ENCODE measurements around the gene CLEC2L. TPM values are rescaled to one million over a fixed set of nuclear protein-coding genes. Genes with fewer than 3 reads are reported as not detected.

CLEC2L gene
- under 1 TPM in 1 of 3 donors, not detected in 2; 0.22 TPM for polyA plus RNA-seq

DNA sequence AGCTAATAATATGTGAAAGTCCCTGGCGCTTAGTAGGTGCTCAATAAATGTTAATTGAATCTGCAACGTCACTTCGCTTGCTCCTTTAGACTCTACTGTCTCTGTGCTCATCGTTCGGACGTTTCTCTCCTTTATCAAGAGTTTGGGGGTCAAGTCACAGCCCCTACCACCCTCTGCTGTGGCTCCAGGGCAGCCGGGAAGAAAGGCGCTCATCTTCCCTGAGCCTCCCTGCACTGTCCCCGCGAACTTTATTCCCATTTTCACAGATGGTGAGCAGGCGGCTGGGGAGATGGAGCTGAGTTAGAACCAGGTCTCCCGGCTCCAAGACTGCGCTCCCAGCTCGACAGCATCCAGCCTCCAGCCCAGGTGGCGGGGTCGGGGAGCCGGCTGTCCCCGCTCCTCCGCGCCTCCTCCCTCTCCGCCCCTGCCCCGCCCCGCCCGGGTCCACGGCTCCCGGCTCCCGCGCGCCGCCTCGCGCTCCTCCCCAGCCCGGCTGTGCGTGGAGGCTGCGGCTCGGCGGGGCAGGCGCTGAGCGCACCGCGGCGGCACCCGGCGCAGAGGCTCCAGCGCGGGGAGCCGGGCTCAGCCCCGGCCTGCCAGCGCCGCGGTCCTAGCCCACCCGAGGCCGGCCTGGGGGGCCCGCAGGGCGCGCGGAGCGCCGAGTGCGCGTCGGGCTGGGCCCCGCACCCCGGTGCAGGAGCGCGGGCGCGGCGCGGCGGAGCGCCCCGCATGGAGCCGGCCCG, at the start of gene CLEC2L:
Gene CLEC2L, plus strand, starts transcription at position 487 of the 743 bp plus-strand sequence. Its CDS starts 243 bp downstream, at position 730.
- WGBS, 3 donors = 2 to 3% (median 2%) methylated on average over 52 to 73 of the region's 75 CpGs
- no peak within 1 kb of the TSS for H3K27ac ChIP-seq (ENCODE audit: low read depth, low read length)

DNA sequence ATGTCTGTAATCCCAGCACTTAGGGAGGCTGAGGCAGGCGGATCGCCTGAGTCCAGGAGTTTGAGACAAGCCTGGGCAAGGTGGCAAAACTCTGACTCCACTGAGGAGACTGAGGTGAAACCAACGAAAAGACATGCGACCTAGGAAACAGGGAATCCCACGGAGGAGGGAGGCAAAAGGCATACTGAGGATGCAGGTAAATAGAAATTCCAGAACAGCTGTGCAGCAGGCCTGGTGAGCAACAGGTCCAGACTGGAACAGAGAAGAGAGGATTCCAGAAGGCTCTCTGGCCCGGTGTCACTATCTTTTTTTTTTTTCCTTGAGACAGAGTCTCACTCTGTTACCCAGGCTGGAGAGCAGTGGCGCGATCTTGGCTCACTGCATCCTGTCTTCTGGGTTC, 47.3 kb upstream of the CLEC2L start:
- 92 to 97% (median 96%) methylated on average over 8 of the region's 8 CpGs for WGBS, 3 donors
- no peak overlapping the region for H3K27ac ChIP-seq (ENCODE audit: low read depth, low read length)

- 87 to 93% (median 88%) methylated on average over 6 of the region's 6 CpGs for WGBS, 3 donors
- H3K27ac ChIP-seq (ENCODE audit: low read depth, low read length) = no peak overlapping the region
These were observed 46.6 kb upstream of the CLEC2L start for GRCh38 chr7:139476891-139477290.

- 61 to 67% (median 67%) methylated on average over 4 of the region's 4 CpGs for WGBS, 3 donors
These were observed 43.9 kb upstream of the CLEC2L start for GRCh38 chr7:139479620-139480019.

DNA sequence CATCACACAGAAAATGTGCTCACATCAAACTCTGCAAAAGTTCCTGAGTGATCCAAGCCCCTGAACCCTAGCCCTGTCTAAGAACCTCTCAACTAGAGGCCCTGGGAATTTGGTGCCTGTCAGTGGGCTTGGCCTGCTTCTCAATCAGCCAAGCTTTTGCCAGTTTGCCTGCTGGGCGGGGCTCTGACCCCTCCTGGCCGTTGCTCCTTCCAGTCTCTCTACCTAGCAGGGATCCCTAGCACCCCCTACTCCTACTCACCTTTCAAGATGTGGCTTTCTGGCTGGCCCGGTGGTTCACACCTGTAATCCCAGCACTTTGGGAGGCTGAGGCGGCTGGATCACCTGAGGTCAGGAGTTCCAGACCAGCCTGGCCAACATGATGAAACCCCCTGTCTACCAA, 42.1 kb upstream of the CLEC2L start:
- no peak overlapping the region for H3K27ac ChIP-seq (ENCODE audit: low read depth, low read length)
- 74 to 88% (median 81%) methylated on average over 4 of the region's 4 CpGs for WGBS, 3 donors

More at GRCh38 chr7:139479620-139480019, 43.9 kb upstream of the CLEC2L start:
- H3K27ac ChIP-seq (ENCODE audit: low read depth, low read length) = no peak overlapping the region

- WGBS, 3 donors = 67 to 84% (median 67%) methylated on average over 8 of the region's 8 CpGs
- no peak overlapping the region for H3K27ac ChIP-seq (ENCODE audit: low read depth, low read length)
These were observed 41.4 kb upstream of the CLEC2L start for GRCh38 chr7:139482122-139482521.

DNA sequence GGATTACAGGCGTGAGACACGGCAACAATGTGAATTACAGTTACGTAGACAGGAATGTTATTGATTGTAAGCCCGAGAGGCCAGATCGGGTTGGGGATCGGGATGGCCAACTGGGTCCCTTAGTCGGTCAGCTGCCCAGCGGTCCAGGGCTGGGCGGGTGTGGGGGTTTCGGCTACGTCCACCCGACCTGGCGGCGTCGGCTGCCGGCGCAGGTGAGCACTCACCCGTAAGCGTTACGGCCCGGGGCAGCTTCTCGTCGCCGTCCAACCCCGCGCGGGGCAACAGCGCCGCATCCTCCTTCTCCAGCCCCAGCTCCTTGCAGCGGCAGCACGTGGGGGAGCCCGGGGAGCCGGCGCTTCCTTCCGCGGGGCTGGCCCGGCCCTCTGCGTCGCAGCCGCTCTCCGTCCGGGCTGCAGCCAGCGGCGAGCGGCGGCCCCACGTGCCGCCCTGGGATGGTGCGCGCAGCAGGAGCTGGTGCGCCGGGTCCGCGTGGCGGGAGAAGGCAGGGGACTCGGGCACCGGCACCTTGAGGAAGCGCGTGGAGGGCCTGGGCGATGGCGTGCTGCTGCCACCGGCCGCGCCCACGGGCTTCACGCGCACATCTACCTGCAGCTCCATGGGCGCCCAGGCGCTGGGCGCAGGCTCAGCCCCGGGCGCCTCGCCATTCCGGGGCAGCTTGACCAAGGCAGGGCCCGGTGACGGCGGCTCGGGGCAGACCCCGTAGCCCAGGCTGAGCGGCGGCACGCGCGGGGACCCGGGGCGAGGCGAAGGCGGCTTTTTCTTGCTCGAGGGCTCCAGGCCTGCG, 40.6 kb upstream of the CLEC2L start:
- H3K27ac ChIP-seq (ENCODE audit: low read depth, low read length) = no peak overlapping the region
- 3 to 6% (median 4%) methylated on average over 74 to 86 of the region's 90 CpGs for WGBS, 3 donors

GRCh38 chr7:139487366-139488080, 36.0 kb upstream of the CLEC2L start:
- WGBS, 3 donors = 62 to 79% (median 69%) methylated on average over 5 of the region's 5 CpGs
- H3K27ac ChIP-seq (ENCODE audit: low read depth, low read length) = no peak overlapping the region

DNA sequence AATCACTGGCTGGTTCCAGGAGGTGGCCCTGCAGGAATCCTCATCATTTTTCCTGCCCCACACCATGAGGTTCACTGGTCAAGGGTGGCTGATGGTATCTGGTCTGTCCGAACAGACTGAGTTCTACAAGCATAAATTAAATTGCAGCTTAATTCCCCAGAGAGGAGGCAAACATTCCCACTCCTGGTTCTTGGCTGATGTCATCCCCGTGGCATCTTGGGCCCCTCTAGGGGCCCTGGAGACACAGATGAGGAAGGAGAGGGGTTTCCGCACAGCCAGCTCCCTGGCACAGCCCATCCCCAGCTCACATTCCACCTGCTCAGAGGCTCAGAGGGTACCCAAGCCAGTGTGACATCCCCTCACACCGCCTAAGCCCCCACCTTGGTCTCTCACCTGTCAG, 34.7 kb upstream of the CLEC2L start:
- H3K27ac ChIP-seq (ENCODE audit: low read depth, low read length) = no peak overlapping the region
- WGBS, 3 donors = 59 to 83% (median 60%) methylated on average over 4 of the region's 4 CpGs

DNA sequence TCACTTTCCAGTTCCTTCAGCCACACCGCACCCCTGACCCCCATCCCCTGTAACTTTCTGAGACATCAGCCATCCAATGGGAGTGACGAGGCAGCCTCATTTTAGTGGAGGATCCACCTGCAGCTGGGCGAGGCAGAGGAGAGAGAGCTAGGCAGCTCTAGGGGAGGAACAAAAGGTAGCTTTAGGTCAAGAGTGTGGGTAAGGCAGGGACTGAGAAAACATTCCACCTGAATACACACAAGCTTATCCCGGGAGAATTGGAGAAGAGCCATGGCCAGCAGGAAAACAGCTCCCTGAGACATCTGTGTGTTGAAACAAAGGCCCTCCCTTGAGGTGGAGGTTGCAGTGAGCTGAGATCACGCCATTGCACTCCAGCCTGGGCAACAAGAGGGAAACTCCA, 33.4 kb upstream of the CLEC2L start:
- 38 to 70% (median 69%) methylated on average over 5 of the region's 5 CpGs for WGBS, 3 donors
- H3K27ac ChIP-seq (ENCODE audit: low read depth, low read length) = no peak overlapping the region

GRCh38 chr7:139492293-139492692, 31.2 kb upstream of the CLEC2L start:
- H3K27ac ChIP-seq (ENCODE audit: low read depth, low read length) = no peak overlapping the region
- WGBS, 3 donors = 73 to 96% (median 80%) methylated on average over 1 of the region's 1 CpG

DNA sequence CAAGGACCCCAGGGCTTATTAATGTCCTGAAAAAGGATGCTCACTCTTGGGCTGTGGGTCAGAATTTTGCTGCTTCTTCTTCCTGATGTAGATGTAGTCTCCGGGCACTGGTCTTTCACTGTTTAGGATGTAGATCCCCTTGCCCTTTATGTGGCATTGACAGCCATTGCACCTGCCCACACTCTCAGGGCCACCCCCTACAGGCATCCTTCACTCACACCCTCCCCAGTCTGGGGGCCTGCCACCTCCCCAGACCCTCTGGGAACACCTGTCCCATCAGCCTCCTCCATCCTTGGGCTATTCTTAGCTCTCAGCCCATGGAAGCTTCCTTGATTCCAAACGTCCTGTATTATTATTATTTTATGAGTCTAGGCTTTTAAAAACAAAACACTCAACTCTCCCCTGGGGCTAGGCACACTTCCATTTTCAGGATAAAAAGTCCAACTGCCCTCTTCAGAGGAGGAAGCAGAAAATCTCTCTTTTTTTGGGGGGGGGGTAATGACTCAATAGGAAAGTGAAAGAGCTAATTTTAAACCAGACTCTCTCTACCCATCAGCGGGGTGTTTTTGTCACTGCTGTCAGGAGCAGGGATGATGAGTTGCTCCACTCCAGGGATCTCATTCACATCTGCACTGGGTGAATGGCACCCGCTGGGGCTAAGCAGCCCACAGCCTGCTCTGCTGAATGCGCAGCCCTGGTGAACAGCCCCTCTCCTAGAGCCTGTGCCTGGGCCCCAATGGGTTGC, 28.5 kb upstream of the CLEC2L start:
- 59 to 77% (median 60%) methylated on average over 5 of the region's 5 CpGs for WGBS, 3 donors
- H3K27ac ChIP-seq (ENCODE audit: low read depth, low read length) = no peak overlapping the region

- WGBS, 3 donors = 90 to 94% (median 91%) methylated on average over 8 of the region's 8 CpGs
- H3K27ac ChIP-seq (ENCODE audit: low read depth, low read length) = no peak overlapping the region
These were observed 27.8 kb upstream of the CLEC2L start for GRCh38 chr7:139495580-139496125.

GRCh38 chr7:139496528-139496927, 27.0 kb upstream of the CLEC2L start:
- H3K27ac ChIP-seq (ENCODE audit: low read depth, low read length) = no peak overlapping the region
- WGBS, 3 donors = 91 to 96% (median 93%) methylated on average over 10 of the region's 10 CpGs

GRCh38 chr7:139500770-139501138, 22.7 kb upstream of the CLEC2L start:
- no peak overlapping the region for H3K27ac ChIP-seq (ENCODE audit: low read depth, low read length)
- WGBS, 3 donors = 94 to 97% (median 97%) methylated on average over 7 of the region's 7 CpGs

DNA sequence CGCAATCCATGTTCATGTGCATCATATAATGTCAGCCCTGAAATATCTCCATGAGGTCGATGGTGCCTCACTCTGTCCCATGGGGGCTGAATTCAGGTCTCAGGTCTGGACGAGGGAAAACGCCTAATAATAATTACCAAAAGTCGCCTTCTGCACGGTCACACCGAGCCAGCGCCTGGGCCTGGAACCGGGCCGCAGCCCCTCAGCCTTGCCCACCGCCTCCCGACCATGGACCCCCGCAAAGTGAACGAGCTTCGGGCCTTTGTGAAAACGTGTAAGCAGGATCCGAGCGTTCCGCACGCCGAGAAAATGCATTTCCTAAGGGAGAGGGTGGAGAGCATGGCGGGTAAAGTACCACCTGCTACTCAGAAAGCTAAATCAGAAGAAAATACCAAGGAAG, 21.3 kb upstream of the CLEC2L start:
- H3K27ac ChIP-seq (ENCODE audit: low read depth, low read length) = no peak overlapping the region
- 85 to 89% (median 86%) methylated on average over 22 of the region's 22 CpGs for WGBS, 3 donors

DNA sequence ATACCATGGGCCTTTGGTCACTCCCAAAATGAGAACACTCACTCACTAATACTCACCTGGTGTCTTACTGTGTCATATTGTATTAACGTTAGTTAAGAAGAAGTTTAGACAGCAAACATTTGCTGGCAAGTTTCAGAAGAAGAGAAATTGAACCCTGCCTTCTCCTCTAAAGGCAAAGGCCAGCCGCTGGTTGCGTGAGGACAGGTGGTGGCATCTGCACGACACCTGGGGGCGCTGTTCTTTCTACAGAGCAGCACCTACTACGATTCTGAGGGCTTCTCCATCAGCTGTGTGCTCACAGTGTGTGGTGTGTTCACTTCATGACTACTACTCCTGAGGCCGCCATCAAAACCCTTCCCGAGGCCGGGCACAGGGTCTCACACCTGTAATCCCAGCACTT, 17.9 kb upstream of the CLEC2L start:
- no peak overlapping the region for H3K27ac ChIP-seq (ENCODE audit: low read depth, low read length)
- 73 to 88% (median 81%) methylated on average over 9 of the region's 9 CpGs for WGBS, 3 donors

GRCh38 chr7:139509535-139509934, 13.9 kb upstream of the CLEC2L start:
- no peak overlapping the region for H3K27ac ChIP-seq (ENCODE audit: low read depth, low read length)
- WGBS, 3 donors = 97 to 100% (median 98%) methylated on average over 2 of the region's 2 CpGs

Data from adipose tissue (tissue), 3 donors.